Activated CD8-positive, alpha-beta T cell treated with anti-CD3 and anti-CD28 coated beads for 36 hours (primary cell): ENCODE measurements around the gene IFNG-AS1. TPM values are rescaled to one million over a fixed set of nuclear protein-coding genes. Genes with fewer than 3 reads are reported as not detected.

ENCODE experiments used
- ATAC-seq: fragments of 200-7000 bp; cut with Tn5 transposase; one replicate; pipeline ENCODE4 v1.10.0; 2021; ENCODE audit warnings: mild to moderate bottlenecking, moderate library complexity
- CTCF ChIA-PET: fragments of 350-600 bp; sonication (Branson Sonifier 250); formaldehyde crosslinking; loops from one replicate; lab custom pipeline; 2021; ENCODE audit warnings: antibody characterized with exemption; lab: Charles Lee
- POLR2A ChIA-PET: fragments of 350-600 bp; sonication (Branson Sonifier 250); formaldehyde crosslinking; loops from one replicate; lab custom pipeline; 2021; ENCODE audit warnings: antibody characterized with exemption; lab: Charles Lee
- DNase-seq: peaks from one replicate; pipeline ENCODE4 v3.0.0-alpha.2; 2020
- H3K27ac Mint-ChIP-seq: one replicate; pipeline ENCODE4 v1.8.0; 2021; ENCODE audit warnings: mild to moderate bottlenecking, mixed read lengths
- H3K27me3 Mint-ChIP-seq: one replicate; pipeline ENCODE4 v1.8.0; 2021; ENCODE audit warnings: mixed read lengths
- H3K36me3 Mint-ChIP-seq: one replicate; pipeline ENCODE4 v1.8.0; 2021; ENCODE audit warnings: low read depth, mixed read lengths
- H3K4me1 Mint-ChIP-seq: one replicate; pipeline ENCODE4 v1.8.0; 2021; ENCODE audit warnings: low read depth, mixed read lengths
- H3K4me3 Mint-ChIP-seq: one replicate; pipeline ENCODE4 v1.8.0; 2021; ENCODE audit warnings: mild to moderate bottlenecking, moderate library complexity, mixed read lengths
- H3K9me3 Mint-ChIP-seq: one replicate; pipeline ENCODE4 v1.8.0; 2021; ENCODE audit warnings: mixed read lengths
- CTCF ChIP-seq: fragments of 200-600 bp; IDR thresholded peaks from one replicate; pipeline ENCODE4 v1.8.0; 2022; ENCODE audit warnings: antibody characterized with exemption, mild to moderate bottlenecking
- intact Hi-C: fragments of 100-400 bp; cut with micrococcal nuclease; formaldehyde crosslinking; loops from one replicate; pipeline ENCODE4 v1.10.0; 2022
- total RNA-seq, 2 experiments: library from RNA; stranded (reverse); gene quantifications; one replicate each; pipeline ENCODE4 v1.2.3, GENCODE V29; 2021

The IFNG-AS1 gene
- total RNA-seq, 2 experiments from 2014 or later = 0.25 TPM; not detected in 1

- no peak for TF ChIP-seq CTCF
- ChIA-PET CTCF (interaction anchor here (1.2 kb wide), 1 partner anchor 11 kb away, joined by 4 read pairs; no protein-coding TSS in a partner anchor), POLR2A (interaction anchor here (0.8 kb wide), 1 partner anchor 42 kb away, joined by 3 read pairs; no protein-coding TSS in a partner anchor)
- Mint-ChIP-seq H3K27ac (no peak overlapping the region), H3K4me3 (no peak overlapping the region), H3K9me3 (peaks cover 5% of the 10 kb centered on the region), H3K27me3 (no peaks in the 10 kb centered on the region), H3K4me1 (peaks cover 38% of the 10 kb centered on the region), H3K36me3 (peaks cover 8% of the 10 kb centered on the region)
- ATAC-seq (no peak), DNase-seq (no peak)
- intact Hi-C loops = no loop called here
These were observed 41.0 kb downstream of the IFNG-AS1 start for GRCh38 chr12:68030248-68030647.

- H3K36me3 Mint-ChIP-seq = peaks cover 8% of the 10 kb centered on the region
- no peak for DNase-seq
- no peaks in the 10 kb centered on the region for H3K27me3 Mint-ChIP-seq
- ChIA-PET POLR2A (interaction anchor here (1.3 kb wide), 1 partner anchor 19 kb away, joined by 5 read pairs; no protein-coding TSS in a partner anchor), CTCF (interaction anchor here (1.0 to 1.2 kb wide), 5 partner anchors 10 to 93 kb away, joined by 3 to 5 read pairs (median 4); no protein-coding TSS in a partner anchor)
- no peak for ATAC-seq
- peak overlapping the region; percentile 76 for H3K27ac Mint-ChIP-seq
- peaks cover 7% of the 10 kb centered on the region for H3K9me3 Mint-ChIP-seq
- intact Hi-C loops = no loop called here
- no peak overlapping the region for H3K4me3 Mint-ChIP-seq
- no peak for TF ChIP-seq CTCF
- H3K4me1 Mint-ChIP-seq = peaks cover 40% of the 10 kb centered on the region
These were observed 41.9 kb downstream of the IFNG-AS1 start for GRCh38 chr12:68031174-68031573.

GRCh38 chr12:68031881-68032739 lies 42.9 kb downstream of the IFNG-AS1 start:
- peaks cover 46% of the 10 kb centered on the region for H3K4me1 Mint-ChIP-seq
- no peak for TF ChIP-seq CTCF
- H3K4me3 Mint-ChIP-seq = peak overlapping the region; percentile 57
- peaks cover 8% of the 10 kb centered on the region for H3K36me3 Mint-ChIP-seq
- ChIA-PET POLR2A (interaction anchor here (1.3 kb wide), 1 partner anchor 20 kb away, joined by 5 read pairs; no protein-coding TSS in a partner anchor), CTCF (interaction anchor here (0.8 to 1.2 kb wide), 6 partner anchors 9 to 192 kb away, joined by 3 to 5 read pairs (median 3); no protein-coding TSS in a partner anchor)
- ATAC-seq (peak; percentile 63), DNase-seq (no peak)
- no peaks in the 10 kb centered on the region for H3K27me3 Mint-ChIP-seq
- H3K9me3 Mint-ChIP-seq = peaks cover 7% of the 10 kb centered on the region
- H3K27ac Mint-ChIP-seq = peak overlapping the region; percentile 76
- intact Hi-C loops = no loop called here

GRCh38 chr12:68034567-68034966 lies 45.3 kb downstream of the IFNG-AS1 start:
- TF ChIP-seq CTCF = no peak
- H3K4me3 Mint-ChIP-seq = no peak overlapping the region
- peaks cover 3% of the 10 kb centered on the region for H3K36me3 Mint-ChIP-seq
- ChIA-PET POLR2A (interaction anchor here (1.0 kb wide), 1 partner anchor 224 kb away, joined by 3 read pairs; no protein-coding TSS in a partner anchor), CTCF (no interaction called here)
- H3K4me1 Mint-ChIP-seq = peaks cover 60% of the 10 kb centered on the region
- intact Hi-C loops = no loop called here
- peak overlapping the region; percentile 39 for H3K27ac Mint-ChIP-seq
- no peak for ATAC-seq
- no peaks in the 10 kb centered on the region for H3K27me3 Mint-ChIP-seq
- H3K9me3 Mint-ChIP-seq = peaks cover 3% of the 10 kb centered on the region
- DNase-seq = no peak
